Caco-2 (cell line): ENCODE data around the gene COL26A1. TPM values are rescaled to one million over a fixed set of nuclear protein-coding genes. Genes with fewer than 3 reads are reported as not detected.
A peak's percentile ranks its signal among the peaks of the same experiment; 100 is the strongest.

ENCODE experiments used
- BruUV-seq: library from RNA; stranded (reverse); fragments of 400-500 nt; replicated peaks from 2 replicates; lab custom pipeline; 2021; lab: Mats Ljungman, UMichigan
- CTCF ChIA-PET: fragments of 300-600 bp; sonication (Branson Sonifier 250); formaldehyde crosslinking; loops from one replicate; lab custom pipeline; 2022; ENCODE audit warnings: antibody characterized with exemption; lab: Charles Lee
- POLR2A ChIA-PET: fragments of 300-600 bp; sonication (Branson Sonifier 250); formaldehyde crosslinking; loops from one replicate; lab custom pipeline; 2022; ENCODE audit warnings: antibody characterized with exemption; lab: Charles Lee
- DNase-seq, 2 experiments: peaks; one replicate each; pipeline versions ENCODE4 v3.0.0 to v3.0.0-alpha.2; 2020 to 2022
- H3K27me3 ChIP-seq: replicated peaks from 2 replicates; pipeline ENCODE4 v1.6.0; 2011; ENCODE audit warnings: low read length; ENCODE audit not compliant: control insufficient read depth, insufficient read depth
- H3K36me3 ChIP-seq: 2 replicates; pipeline ENCODE4 v1.5.1; 2011; ENCODE audit warnings: low read length; ENCODE audit not compliant: control insufficient read depth, insufficient read depth
- H3K4me1 ChIP-seq: fragments of 250-450 bp; sonication (Bioruptor Pico); 2 replicates; pipeline ENCODE4 v1.5.1; 2020; ENCODE audit warnings: mild to moderate bottlenecking
- H3K4me3 ChIP-seq: 2 replicates; pipeline ENCODE4 v1.5.1; 2011; ENCODE audit warnings: low read depth, mild to moderate bottlenecking, control low read depth, low read length
- H3K9me3 ChIP-seq: fragments of 250-450 bp; sonication (Bioruptor Pico); 2 replicates; pipeline ENCODE4 v1.5.1; 2020; ENCODE audit warnings: mild to moderate bottlenecking, moderate library complexity
- H3K27ac Mint-ChIP-seq: one replicate; pipeline ENCODE4 v1.8.0; 2022; ENCODE audit warnings: mixed read lengths; ENCODE audit not compliant: unreplicated experiment
- H3K27me3 Mint-ChIP-seq: one replicate; pipeline ENCODE4 v1.8.0; 2022; ENCODE audit warnings: mixed read lengths; ENCODE audit not compliant: insufficient read depth, unreplicated experiment
- H3K36me3 Mint-ChIP-seq: one replicate; pipeline ENCODE4 v1.8.0; 2022; ENCODE audit warnings: mild to moderate bottlenecking, mixed read lengths; ENCODE audit not compliant: insufficient read depth, unreplicated experiment
- H3K4me1 Mint-ChIP-seq: one replicate; pipeline ENCODE4 v1.8.0; 2022; ENCODE audit warnings: low read depth, mixed read lengths; ENCODE audit not compliant: unreplicated experiment
- H3K4me3 Mint-ChIP-seq: one replicate; pipeline ENCODE4 v1.8.0; 2022; ENCODE audit warnings: mild to moderate bottlenecking, moderate library complexity, mixed read lengths; ENCODE audit not compliant: unreplicated experiment
- H3K9me3 Mint-ChIP-seq: one replicate; pipeline ENCODE4 v1.8.0; 2022; ENCODE audit warnings: mixed read lengths; ENCODE audit not compliant: unreplicated experiment
- CTCF ChIP-seq, 2 experiments: fragments of 200-600 bp in 1 of 2; IDR thresholded peaks; 1 replicate in 1 of 2; 2 replicates in 1 of 2; pipeline versions ENCODE4 v1.5.1 to v1.8.0; 2011 to 2022; ENCODE audit warnings: antibody characterized with exemption in 1 of 2, control low read depth in 1 of 2, inconsistent platforms in 1 of 2, low read depth in 1 of 2, low read length in 1 of 2, mild to moderate bottlenecking in 1 of 2, moderate library complexity in 1 of 2; ENCODE audit not compliant: insufficient read depth in 1 of 2, severe bottlenecking in 1 of 2, unreplicated experiment in 1 of 2
- intact Hi-C: fragments of 100-400 bp; cut with micrococcal nuclease; formaldehyde crosslinking; loops from one replicate; pipeline ENCODE4 v1.10.0; 2022; ENCODE audit not compliant: unreplicated experiment
- total RNA-seq: library from RNA; stranded (reverse); gene quantifications from 2 replicates; pipeline ENCODE4 v1.2.3, GENCODE V29; 2022

COL26A1 gene
- total RNA-seq, 1 experiment from 2014 or later = 23.3 TPM

DNA sequence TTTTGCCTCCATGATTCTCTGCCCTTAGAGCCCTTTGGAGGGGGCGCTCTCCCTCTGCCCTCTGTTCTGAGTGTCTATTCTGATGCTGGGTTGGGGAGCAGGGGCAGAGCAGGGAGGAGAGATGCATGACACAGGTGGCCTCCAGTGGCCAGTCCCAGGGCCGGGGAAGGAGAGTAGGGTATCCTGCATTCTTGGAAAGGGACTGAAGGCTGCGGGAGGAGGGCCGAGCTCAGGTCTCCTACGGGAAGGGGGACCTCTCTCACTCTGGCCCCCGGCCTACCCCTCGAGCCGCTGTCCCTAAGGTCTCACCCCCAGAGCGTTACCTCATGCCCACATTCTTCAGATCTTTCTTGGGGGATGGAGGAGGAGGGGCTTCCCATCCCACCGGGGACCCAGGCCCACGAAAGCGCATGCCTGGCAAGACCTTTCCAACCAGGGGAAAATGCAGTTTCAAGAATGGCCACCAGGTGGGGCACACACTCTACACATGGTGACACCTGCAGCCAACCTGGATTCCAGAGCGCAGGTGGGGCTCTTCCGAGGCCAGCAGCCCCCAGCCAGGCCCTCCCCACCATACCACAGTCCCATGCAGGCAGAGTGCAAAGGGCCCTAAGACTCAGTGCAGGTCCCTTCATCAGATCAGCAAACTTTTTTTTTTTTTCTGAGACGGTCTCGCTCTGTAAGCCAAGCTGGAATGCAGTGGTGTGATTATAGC, 180.0 kb downstream of the COL26A1 start:
- Mint-ChIP-seq H3K27ac (peak overlapping the region; percentile 81), H3K4me1 (peaks cover 6% of the 10 kb centered on the region), H3K36me3 (peaks cover 10% of the 10 kb centered on the region), H3K27me3 (no peaks in the 10 kb centered on the region), H3K9me3 (no peaks in the 10 kb centered on the region), H3K4me3 (no peak overlapping the region)
- intact Hi-C loops = loop anchor here (1.0 to 2.0 kb wide), 7 partner anchors 42 to 730 kb away; no protein-coding TSS in a partner anchor
- ChIA-PET CTCF (interaction anchor here (0.5 to 1.9 kb wide), 23 partner anchors 8 to 721 kb away, joined by 3 to 21 read pairs (median 4); no protein-coding TSS in a partner anchor), POLR2A (no interaction called here)
- TF ChIP-seq CTCF (IDR thresholded peaks at IDR 0.05; ENCODE audit: insufficient read depth in 1 of 2, low read depth in 1 of 2, low read length in 1 of 2, severe bottlenecking in 1 of 2, unreplicated experiment in 1 of 2) = peak; percentile 86 to 96
- 0 out of 2 replicates have a peak, but pooled peaks cover 2% of the 10 kb centered on the region for H3K36me3 ChIP-seq
- 0 out of 2 replicates have a peak, but pooled peaks cover 3% of the 10 kb centered on the region for H3K4me1 ChIP-seq
- H3K9me3 ChIP-seq = no peaks in the 10 kb centered on the region
- no peak overlapping the region for H3K4me3 ChIP-seq
- BruUV-seq = no TSS peak
- no peaks in the 10 kb centered on the region for H3K27me3 ChIP-seq
- DNase-seq = peak; percentile 83 to 90

DNA sequence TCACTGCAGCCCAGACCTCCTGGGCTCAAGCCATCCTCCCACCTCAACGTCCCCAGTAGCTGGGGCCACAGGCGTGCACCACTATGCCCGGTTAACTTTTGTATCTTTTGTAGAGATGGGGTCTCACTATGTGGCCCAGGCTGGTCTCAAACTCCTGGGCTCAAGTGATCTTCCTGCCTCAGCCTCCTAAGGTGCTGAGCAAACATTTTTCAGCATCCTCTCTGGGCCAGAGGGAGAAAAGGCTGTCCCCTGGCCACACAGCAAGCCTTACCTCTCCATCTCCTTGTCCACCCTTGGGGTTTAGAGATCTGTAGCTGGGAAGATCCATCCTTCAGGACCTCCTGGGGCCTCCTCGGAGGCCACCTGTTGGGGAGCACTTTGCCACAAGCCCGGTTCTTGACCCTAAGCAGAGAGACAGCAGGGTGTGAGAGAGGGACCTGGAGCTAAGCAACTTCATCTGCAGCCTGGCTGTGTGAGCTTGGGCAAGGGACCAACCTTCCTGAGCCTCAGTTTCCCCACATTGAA, 180.6 kb downstream of the COL26A1 start:
- peak overlapping the region; percentile 81 for H3K27ac Mint-ChIP-seq
- Histone ChIP-seq H3K27me3 (no peaks in the 10 kb centered on the region), H3K4me3 (no peak overlapping the region), H3K4me1 (0 out of 2 replicates have a peak, but pooled peaks cover 3% of the 10 kb centered on the region), H3K9me3 (no peaks in the 10 kb centered on the region), H3K36me3 (0 out of 2 replicates have a peak, but pooled peaks cover 2% of the 10 kb centered on the region)
- no peak overlapping the region for H3K4me3 Mint-ChIP-seq
- CTCF ChIA-PET = interaction anchor here (0.6 to 1.9 kb wide), 21 partner anchors 7 to 474 kb away, joined by 3 to 21 read pairs (median 4); no protein-coding TSS in a partner anchor
- H3K9me3 Mint-ChIP-seq = no peaks in the 10 kb centered on the region
- no peak for DNase-seq
- H3K27me3 Mint-ChIP-seq = no peaks in the 10 kb centered on the region
- no TSS peak for BruUV-seq
- H3K36me3 Mint-ChIP-seq = peaks cover 15% of the 10 kb centered on the region
- no peak for TF ChIP-seq CTCF (IDR thresholded peaks at IDR 0.05; ENCODE audit: insufficient read depth in 1 of 2, low read depth in 1 of 2, low read length in 1 of 2, severe bottlenecking in 1 of 2, unreplicated experiment in 1 of 2)
- POLR2A ChIA-PET = no interaction called here
- H3K4me1 Mint-ChIP-seq = peaks cover 6% of the 10 kb centered on the region
- intact Hi-C loops = loop anchor here (1.0 to 2.0 kb wide), 7 partner anchors 41 to 729 kb away; no protein-coding TSS in a partner anchor

- Mint-ChIP-seq H3K4me1 (peaks cover 6% of the 10 kb centered on the region), H3K36me3 (peaks cover 15% of the 10 kb centered on the region), H3K27me3 (no peaks in the 10 kb centered on the region), H3K27ac (no peak overlapping the region), H3K9me3 (no peaks in the 10 kb centered on the region), H3K4me3 (no peak overlapping the region)
- CTCF ChIA-PET = interaction anchor here (0.7 to 1.9 kb wide), 7 partner anchors 42 to 473 kb away, joined by 3 to 16 read pairs (median 5); no protein-coding TSS in a partner anchor
- no peak for TF ChIP-seq CTCF (IDR thresholded peaks at IDR 0.05; ENCODE audit: insufficient read depth in 1 of 2, low read depth in 1 of 2, low read length in 1 of 2, severe bottlenecking in 1 of 2, unreplicated experiment in 1 of 2)
- H3K4me3 ChIP-seq = no peak overlapping the region
- POLR2A ChIA-PET = no interaction called here
- intact Hi-C loops = loop anchor here (1.0 to 2.0 kb wide), 7 partner anchors 41 to 728 kb away; no protein-coding TSS in a partner anchor
- H3K9me3 ChIP-seq = no peaks in the 10 kb centered on the region
- H3K4me1 ChIP-seq = 0 out of 2 replicates have a peak, but pooled peaks cover 3% of the 10 kb centered on the region
- 0 out of 2 replicates have a peak, but pooled peaks cover 2% of the 10 kb centered on the region for H3K36me3 ChIP-seq
- no peak for DNase-seq
- no peaks in the 10 kb centered on the region for H3K27me3 ChIP-seq
- no TSS peak for BruUV-seq
Measured at GRCh38 chr7:101543846-101544245, 181.2 kb downstream of the COL26A1 start.
